ENCODE results near the gene FHIT. TPM values are rescaled to one million over a fixed set of nuclear protein-coding genes. Genes with fewer than 3 reads are reported as not detected.

The FHIT gene
- total RNA-seq, 1 donor from 2014 or later: 20.2 TPM

- DNase-seq (ENCODE audit: low spot score): no peak
- Mint-ChIP-seq H3K36me3 (ENCODE audit: low read depth, unreplicated experiment) (no peaks in the 10 kb centered on the region), H3K27ac (ENCODE audit: unreplicated experiment) (no peak overlapping the region), H3K4me3 (ENCODE audit: unreplicated experiment) (no peak overlapping the region), H3K27me3 (ENCODE audit: unreplicated experiment) (no peaks in the 10 kb centered on the region), H3K9me3 (ENCODE audit: unreplicated experiment) (no peaks in the 10 kb centered on the region), H3K4me1 (ENCODE audit: unreplicated experiment) (peaks cover 3% of the 10 kb centered on the region)
- TF ChIP-seq CTCF (IDR thresholded peaks at IDR 0.05; ENCODE audit: unreplicated experiment): no peak
Observed at GRCh38 chr3:60238550-60238949, 1012.7 kb downstream of the FHIT start.

GRCh38 chr3:60229502-60229901, 1021.8 kb downstream of the FHIT start:
- Mint-ChIP-seq H3K27me3 (ENCODE audit: unreplicated experiment) (no peaks in the 10 kb centered on the region), H3K4me1 (ENCODE audit: unreplicated experiment) (no peaks in the 10 kb centered on the region), H3K9me3 (ENCODE audit: unreplicated experiment) (no peaks in the 10 kb centered on the region), H3K4me3 (ENCODE audit: unreplicated experiment) (no peak overlapping the region), H3K27ac (ENCODE audit: unreplicated experiment) (no peak overlapping the region), H3K36me3 (ENCODE audit: low read depth, unreplicated experiment) (no peaks in the 10 kb centered on the region)
- no peak for DNase-seq (ENCODE audit: low spot score)
- TF ChIP-seq CTCF (IDR thresholded peaks at IDR 0.05; ENCODE audit: unreplicated experiment): no peak

GRCh38 chr3:60228823-60229222, 1022.4 kb downstream of the FHIT start:
- Mint-ChIP-seq H3K4me3 (ENCODE audit: unreplicated experiment) (no peak overlapping the region), H3K9me3 (ENCODE audit: unreplicated experiment) (no peaks in the 10 kb centered on the region), H3K27ac (ENCODE audit: unreplicated experiment) (no peak overlapping the region), H3K27me3 (ENCODE audit: unreplicated experiment) (no peaks in the 10 kb centered on the region), H3K36me3 (ENCODE audit: low read depth, unreplicated experiment) (no peaks in the 10 kb centered on the region), H3K4me1 (ENCODE audit: unreplicated experiment) (no peaks in the 10 kb centered on the region)
- TF ChIP-seq CTCF (IDR thresholded peaks at IDR 0.05; ENCODE audit: unreplicated experiment): no peak
- DNase-seq (ENCODE audit: low spot score): no peak

GRCh38 chr3:60226912-60227311, 1024.3 kb downstream of the FHIT start:
- no peak for DNase-seq (ENCODE audit: low spot score)
- no peaks in the 10 kb centered on the region for H3K9me3 Mint-ChIP-seq (ENCODE audit: unreplicated experiment)
- H3K36me3 Mint-ChIP-seq (ENCODE audit: low read depth, unreplicated experiment): no peaks in the 10 kb centered on the region
- H3K4me3 Mint-ChIP-seq (ENCODE audit: unreplicated experiment): no peak overlapping the region
- no peaks in the 10 kb centered on the region for H3K27me3 Mint-ChIP-seq (ENCODE audit: unreplicated experiment)
- H3K4me1 Mint-ChIP-seq (ENCODE audit: unreplicated experiment): no peaks in the 10 kb centered on the region
- no peak for TF ChIP-seq CTCF (IDR thresholded peaks at IDR 0.05; ENCODE audit: unreplicated experiment)
- no peak overlapping the region for H3K27ac Mint-ChIP-seq (ENCODE audit: unreplicated experiment)

- Mint-ChIP-seq H3K36me3 (ENCODE audit: low read depth, unreplicated experiment) (no peaks in the 10 kb centered on the region), H3K27ac (ENCODE audit: unreplicated experiment) (no peak overlapping the region), H3K4me1 (ENCODE audit: unreplicated experiment) (no peaks in the 10 kb centered on the region), H3K27me3 (ENCODE audit: unreplicated experiment) (no peaks in the 10 kb centered on the region), H3K4me3 (ENCODE audit: unreplicated experiment) (no peak overlapping the region), H3K9me3 (ENCODE audit: unreplicated experiment) (no peaks in the 10 kb centered on the region)
- DNase-seq (ENCODE audit: low spot score): no peak
- TF ChIP-seq CTCF (IDR thresholded peaks at IDR 0.05; ENCODE audit: unreplicated experiment): no peak
Observed at GRCh38 chr3:60225848-60226247, 1025.4 kb downstream of the FHIT start.
